GM19193 (cell line): ENCODE results near the gene SFXN1.

ENCODE experiments used
- POLR2A ChIP-seq: IDR thresholded peaks from 4 replicates; pipeline ENCODE4 v1.6.1; 2011; ENCODE audit not compliant: insufficient read depth, insufficient read length; ENCODE audit errors: extremely low read depth

Gene SFXN1

DNA sequence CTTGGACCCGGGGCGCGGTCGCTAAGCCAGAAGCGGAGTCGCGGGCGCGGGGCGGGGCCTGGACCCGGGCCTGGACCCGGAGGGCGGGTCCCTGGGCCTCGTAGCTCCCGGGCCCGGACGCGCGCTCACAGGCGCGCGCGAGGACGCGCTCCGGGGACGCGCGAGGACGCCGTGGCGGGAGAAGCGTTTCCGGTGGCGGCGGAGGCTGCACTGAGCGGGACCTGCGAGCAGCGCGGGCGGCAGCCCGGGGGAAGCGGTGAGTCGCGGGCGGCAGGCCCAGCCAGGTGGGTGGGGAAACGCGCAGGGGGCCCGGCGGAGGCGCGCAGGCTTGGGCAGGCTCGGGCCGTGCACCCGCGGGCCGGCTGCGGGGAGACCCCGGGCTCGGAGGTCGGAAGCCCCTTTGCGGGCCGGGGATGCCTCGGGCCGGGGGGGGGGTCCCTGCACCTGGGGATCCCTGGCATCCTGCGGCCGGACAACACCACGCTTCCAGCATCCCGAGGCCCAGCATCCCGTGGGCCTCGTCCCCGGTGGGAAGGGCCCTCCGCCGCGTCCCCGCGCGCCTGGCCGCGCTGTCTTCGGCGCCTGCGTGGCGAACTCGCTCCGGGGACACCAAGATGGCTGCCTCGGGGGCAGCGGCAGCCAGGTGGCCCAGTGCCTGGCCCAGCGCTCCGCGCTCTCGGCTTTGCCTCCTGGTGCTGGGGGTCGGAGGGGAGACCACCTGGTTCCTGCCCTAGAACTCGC, at the start of gene SFXN1:
TSS of gene SFXN1 (plus strand) at position 177 of the 741 bp plus-strand sequence. CDS start 13,544 bp downstream, outside the sequence.
- TF ChIP-seq POLR2A, result peak; percentile 81

GRCh38 chr5:175434800-175435199, 43.6 kb upstream of the SFXN1 start:
- TF ChIP-seq POLR2A, result no peak

- no peak for TF ChIP-seq POLR2A
Observed at GRCh38 chr5:175436359-175436758, 42.0 kb upstream of the SFXN1 start.

DNA sequence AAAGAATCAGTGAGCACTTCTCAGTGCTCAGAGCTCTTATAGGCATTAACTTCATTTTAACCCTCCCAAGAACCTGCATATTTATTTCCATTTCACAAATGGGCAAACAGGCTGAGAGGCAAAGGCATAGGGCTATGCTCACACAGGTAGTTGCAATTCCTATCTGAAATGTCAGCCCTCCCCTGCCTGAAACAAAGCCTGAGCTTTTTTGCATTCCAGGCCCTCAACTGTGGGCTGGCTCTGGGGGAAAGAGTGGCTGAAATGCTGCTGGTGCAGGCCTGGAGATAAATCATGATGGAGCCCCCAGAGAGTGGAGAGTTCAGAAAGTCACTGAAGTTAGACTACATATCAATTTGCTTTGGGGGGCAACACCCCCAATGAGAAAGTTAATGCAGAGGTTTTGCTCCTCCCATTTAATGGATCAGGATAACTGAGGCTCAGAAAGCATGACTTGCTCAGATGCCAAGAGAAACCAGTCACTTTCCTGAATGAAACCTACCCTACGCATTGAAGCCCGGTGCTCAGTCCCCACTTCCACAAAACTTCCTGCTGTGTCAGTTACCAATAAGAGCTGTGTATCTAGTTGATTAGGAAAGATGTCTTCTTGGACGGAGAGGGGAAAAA, 40.0 kb upstream of the SFXN1 start:
- TF ChIP-seq POLR2A, result no peak

GRCh38 chr5:175443514-175444059, 34.8 kb upstream of the SFXN1 start:
- no peak for TF ChIP-seq POLR2A

DNA sequence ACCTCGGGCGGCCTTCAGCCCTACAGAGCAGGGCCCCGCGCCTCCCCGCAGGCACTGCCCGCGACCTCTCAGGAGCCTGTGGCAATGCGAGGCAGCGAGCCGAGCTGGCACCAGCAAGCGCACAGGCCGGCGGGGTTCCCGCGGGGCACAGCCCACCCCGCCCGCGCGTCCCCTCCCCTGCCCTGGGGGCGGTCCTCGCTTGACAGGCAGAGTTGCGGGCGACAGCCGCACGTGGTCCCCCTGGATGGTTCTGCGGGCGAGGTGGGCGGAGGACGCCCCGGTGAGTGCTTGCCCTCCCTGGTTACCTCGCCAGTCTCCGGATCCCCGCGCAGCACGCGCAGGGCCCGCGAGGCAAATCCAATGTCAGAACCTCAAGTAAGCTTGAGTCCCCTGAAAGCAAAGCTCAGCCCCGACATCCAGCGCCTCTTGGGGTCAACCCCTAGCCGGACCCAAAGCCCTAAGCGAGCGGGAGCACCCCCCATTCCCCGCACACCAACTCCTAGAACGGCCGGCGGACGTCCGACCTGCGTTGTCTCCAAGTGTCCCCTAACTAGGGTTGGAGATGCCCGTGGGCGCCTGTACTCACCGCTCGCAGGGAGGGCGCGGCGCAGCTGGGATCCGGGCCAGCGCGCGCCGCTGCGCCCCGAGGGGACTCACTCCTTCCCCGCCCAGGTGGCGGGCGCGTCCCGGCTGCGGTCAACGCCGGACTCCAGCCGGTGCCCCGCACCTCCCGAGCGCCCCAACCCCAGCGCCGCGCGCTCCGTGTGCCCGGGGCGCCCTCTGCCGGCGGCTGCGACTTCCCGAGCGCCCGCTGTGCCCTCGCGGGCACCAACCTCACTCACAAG, 34.1 kb upstream of the SFXN1 start, which contains the start of gene DRD1:
TSS of gene DRD1 (minus strand) at position 123 of the 845 bp plus-strand sequence. CDS start 1,083 bp downstream, outside the sequence.
- no peak for TF ChIP-seq POLR2A

DNA sequence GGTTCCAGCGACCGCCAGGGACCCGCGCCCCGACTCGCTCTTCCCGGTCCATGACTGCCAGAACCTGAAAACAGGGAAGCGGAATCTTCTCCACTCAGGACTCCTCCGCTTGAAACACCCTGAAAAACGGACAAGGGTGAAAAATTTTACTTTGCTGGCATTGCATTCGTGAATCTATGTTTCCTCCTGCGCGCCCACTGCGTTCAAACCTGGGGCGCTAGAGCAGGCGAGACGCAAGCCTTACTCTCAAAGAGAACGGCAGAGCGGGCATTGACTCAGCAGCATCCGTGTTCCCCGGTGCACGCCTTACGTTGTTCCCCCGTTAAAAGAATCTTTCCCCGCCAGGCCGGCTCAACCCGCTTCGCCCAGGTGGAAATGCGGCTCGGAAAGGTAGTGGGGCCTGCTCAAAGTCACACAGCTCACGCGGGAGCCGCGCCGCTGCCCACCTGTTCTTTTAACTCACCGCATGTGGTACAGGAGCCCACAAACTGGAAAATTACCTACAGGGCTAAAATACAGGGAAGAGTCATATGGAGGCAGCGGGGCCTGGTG, 33.4 kb upstream of the SFXN1 start:
- TF ChIP-seq POLR2A, result no peak

DNA sequence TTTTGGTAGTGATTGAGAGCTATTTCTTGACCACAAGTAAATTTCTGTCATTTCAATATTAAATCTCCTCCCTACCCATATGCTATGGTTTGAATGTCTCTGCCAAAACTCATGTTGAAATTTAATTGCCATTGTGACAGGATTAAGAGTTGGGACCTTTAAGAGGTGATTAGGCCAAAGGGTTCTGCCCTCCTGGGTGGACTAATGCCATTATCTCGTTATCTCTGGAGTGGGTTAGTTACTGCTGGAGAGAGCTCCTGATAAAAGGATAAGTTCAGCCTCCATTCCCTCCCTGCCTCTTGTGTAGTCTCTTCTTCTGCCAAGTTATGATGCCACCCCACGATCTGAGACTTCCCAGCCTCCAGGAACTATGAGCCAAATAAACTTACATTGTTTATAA, 30.8 kb upstream of the SFXN1 start:
- TF ChIP-seq POLR2A, result no peak

GRCh38 chr5:175448276-175448675, 30.1 kb upstream of the SFXN1 start:
- no peak for TF ChIP-seq POLR2A

GRCh38 chr5:175452166-175452565, 26.2 kb upstream of the SFXN1 start:
- TF ChIP-seq POLR2A, result no peak

GRCh38 chr5:175456105-175456742, 22.1 kb upstream of the SFXN1 start:
- no peak for TF ChIP-seq POLR2A

DNA sequence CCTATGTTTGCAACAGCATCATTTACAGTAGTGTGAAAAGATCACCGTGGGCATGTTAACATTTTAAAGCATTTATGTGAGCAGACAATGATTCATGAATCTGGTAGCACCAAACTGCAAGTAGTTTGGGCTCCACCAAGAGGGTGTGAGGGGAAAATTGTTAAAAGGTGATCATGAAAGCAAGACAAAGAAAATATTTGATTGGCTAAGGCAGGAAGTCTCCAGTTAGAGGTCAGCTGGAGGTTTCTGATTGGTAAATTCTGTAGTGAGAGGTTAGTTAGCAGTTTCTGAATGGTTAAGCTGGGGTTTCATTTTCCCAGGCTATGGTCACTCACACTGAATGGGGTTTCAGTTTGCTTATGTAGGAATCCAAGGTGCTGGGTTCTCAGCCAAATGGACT, 20.9 kb upstream of the SFXN1 start:
- TF ChIP-seq POLR2A, result no peak

GRCh38 chr5:175460126-175460525, 18.2 kb upstream of the SFXN1 start:
- TF ChIP-seq POLR2A, result no peak

- TF ChIP-seq POLR2A, result no peak
Observed at GRCh38 chr5:175460552-175460951, 17.8 kb upstream of the SFXN1 start.
